NCI-H82 treated with DMSO at 0.1 percent for 48 hours (cell line): ENCODE measurements around the gene AP1S3.
"Not testable (repeated sequence)": the region's sequence is repeated elsewhere in the genome, so short reads cannot be mapped to it uniquely, and the experiment has no call there.

Experiments used
- DNase-seq: peaks from one replicate; lab custom pipeline; 2025; ENCODE audit not compliant: unreplicated experiment; lab: John Stamatoyannopoulos, UW

AP1S3 gene

GRCh38 chr2:223805008-223805407 lies 32.4 kb downstream of the AP1S3 start:
- peak; percentile 20 for DNase-seq

GRCh38 chr2:223801736-223802135 lies 35.6 kb downstream of the AP1S3 start:
- DNase-seq, result no peak

- no peak for DNase-seq
Observed at GRCh38 chr2:223800908-223801307, 36.5 kb downstream of the AP1S3 start.

GRCh38 chr2:223797811-223798721 lies 39.3 kb downstream of the AP1S3 start:
- DNase-seq, result peak; percentile 23

DNA sequence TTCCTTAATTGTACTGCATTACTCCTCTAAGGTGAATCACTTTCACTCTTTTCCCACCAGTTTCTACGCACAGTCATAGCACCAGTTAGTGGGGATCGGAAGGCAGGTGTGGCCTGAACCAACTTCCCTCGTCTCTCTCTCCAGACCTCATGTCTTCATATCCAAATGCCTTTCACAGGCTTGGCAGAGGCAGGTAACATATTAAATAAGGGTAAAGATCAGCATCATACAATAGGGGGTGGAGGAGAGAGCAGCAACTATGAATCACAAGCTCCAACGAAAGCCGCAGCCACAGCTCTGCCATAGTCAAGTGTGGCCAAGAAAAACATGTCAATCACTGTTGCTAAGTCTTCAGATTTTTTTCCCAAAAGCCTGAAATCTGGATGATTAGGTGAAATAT lies 40.3 kb downstream of the AP1S3 start:
- no peak for DNase-seq

GRCh38 chr2:223789423-223789822 lies 48.0 kb downstream of the AP1S3 start:
- DNase-seq, result no peak

DNA sequence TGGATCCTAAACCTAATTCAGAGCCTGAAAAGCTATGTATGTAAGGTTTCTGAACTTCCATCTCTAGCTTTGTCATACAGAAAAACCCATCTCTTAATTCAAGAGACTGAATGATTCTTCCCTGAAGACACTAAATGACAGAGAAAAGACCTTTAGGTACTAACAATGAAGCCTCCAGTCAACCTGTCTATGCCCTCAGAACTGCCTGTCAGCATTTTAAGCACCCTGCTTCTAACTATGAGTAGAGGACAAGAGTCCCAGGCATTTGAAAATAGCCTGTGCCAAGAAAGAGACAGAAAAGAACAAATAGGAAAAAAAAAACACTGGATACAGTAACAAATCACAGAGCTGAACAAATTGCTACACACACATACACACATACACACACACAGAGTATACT lies 48.6 kb downstream of the AP1S3 start:
- no peak for DNase-seq

- DNase-seq, result not testable (repeated sequence)
Observed at GRCh38 chr2:223788106-223788505, 49.3 kb downstream of the AP1S3 start.

GRCh38 chr2:223787358-223787757 lies 50.0 kb downstream of the AP1S3 start:
- no peak for DNase-seq

DNA sequence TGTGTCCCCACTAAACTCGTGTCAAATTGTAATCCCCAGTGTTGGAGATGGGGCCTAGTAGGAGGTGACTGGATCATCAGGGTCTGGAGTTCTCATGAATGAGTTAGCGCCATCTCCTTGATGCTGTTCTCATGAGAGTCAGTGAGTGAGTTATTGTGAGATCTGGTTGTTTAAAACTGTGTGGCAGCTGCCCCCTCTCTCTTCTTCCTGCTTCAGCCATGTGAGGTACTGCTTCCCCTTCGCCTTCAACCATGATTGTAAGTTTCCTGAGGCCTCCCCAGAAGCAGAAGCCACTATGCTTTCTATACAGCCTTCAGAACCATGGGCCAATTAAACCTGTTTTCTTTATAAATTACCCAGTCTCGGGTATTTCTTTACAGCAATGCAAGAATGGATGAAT lies 50.4 kb downstream of the AP1S3 start:
- DNase-seq, result no peak

DNA sequence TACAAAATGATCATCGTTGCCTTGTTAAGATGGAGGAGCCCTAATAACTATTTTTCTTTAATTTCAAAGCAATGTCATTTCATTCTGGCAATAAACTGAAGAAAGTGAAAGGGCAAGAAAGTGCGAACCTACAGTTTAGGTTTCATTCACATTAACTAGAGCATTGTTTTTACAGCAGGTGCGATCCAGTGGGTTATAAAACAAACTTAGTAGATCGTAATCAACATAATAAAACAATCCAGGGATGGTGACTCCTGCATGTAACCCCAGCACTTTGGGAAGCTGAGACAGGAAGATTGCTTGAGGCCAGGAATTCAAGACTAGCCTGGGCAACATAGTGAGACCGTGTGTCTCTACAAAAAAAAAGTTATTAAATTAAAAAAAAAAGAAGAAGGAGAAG lies 51.1 kb downstream of the AP1S3 start:
- DNase-seq, result no peak

- DNase-seq, result no peak
Observed at GRCh38 chr2:223784221-223784772, 53.1 kb downstream of the AP1S3 start.

- DNase-seq, result no peak
Observed at GRCh38 chr2:223782629-223783028, 54.8 kb downstream of the AP1S3 start.

GRCh38 chr2:223781560-223781959 lies 55.8 kb downstream of the AP1S3 start:
- DNase-seq, result no peak

DNA sequence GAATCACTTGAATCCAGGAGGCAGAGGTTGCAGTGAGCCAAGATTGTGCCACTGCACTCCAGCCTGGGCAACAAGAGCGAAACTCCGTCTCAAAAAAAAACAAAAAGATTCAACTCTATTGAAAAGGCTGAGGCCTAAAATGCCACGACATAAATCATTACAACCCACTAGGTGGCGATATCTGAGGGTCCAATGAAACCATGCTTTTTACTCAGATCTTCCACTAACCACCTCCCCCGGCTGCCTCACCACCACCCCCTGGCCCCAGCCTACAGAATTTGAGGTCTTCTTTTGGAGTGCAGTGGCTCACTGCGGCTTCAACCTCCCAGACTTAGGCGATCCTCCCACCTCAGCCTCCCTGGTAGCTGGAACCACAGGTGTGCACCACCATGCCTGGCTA lies 57.5 kb downstream of the AP1S3 start:
- no peak for DNase-seq

GRCh38 chr2:223774193-223774592 lies 63.2 kb downstream of the AP1S3 start:
- DNase-seq, result no peak

DNA sequence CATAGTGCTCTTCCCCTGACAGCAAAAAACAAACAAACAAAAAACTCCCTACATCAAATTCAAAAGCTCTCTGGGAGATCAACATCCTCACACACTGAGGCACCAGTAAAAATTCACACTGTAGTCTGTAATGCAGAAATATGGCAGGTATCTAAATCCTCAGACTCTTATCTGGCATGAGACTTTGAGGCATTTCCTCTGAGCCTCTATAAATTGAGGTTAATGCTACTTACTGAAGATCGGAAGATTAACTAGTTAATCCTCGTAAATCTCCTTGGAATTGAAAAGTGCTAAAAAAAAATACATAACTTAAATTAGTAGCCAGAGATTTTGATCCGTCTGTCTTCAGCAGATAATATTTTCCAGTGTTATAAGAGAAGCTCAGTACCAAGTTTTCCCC lies 65.0 kb downstream of the AP1S3 start:
- peak; percentile 73 for DNase-seq

DNA sequence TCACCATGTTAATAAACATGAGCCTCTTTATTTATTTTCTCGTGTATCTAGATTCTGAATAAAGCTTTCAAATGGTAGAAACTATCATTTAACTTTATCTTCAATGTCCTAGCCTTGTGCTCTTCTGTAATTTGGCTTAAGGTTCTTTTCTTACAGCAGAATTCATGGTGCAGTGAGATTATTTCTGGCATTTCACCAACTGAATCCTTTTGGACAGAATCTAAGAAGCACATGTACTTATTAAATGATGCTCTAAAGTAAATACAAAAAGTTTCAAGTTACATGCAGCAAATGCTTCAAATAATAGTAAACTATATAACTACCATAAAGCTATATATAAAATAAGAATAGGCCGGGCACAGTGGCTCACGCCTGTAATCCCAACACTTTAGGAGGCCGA lies 65.9 kb downstream of the AP1S3 start:
- no peak for DNase-seq

DNA sequence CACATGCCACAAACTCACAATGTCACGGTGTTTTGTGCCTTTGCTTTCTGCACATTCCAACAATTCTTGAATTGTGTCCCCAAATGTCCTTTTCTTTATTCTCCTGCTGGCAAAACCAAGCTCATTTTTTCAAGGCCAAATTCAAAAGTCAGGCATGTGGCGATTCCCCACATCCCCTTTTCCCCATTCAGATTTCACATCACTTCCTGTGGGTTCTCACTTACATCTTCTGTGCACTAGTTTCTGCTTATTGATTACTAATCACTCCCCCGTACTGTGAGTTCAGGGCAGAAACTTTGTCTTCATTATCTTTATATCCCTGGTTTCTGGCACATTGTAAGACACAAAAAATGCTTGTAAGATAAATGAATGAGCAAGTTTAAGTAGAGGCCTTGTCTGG lies 69.2 kb downstream of the AP1S3 start:
- no peak for DNase-seq

- no peak for DNase-seq
Observed at GRCh38 chr2:223767341-223767740, 70.0 kb downstream of the AP1S3 start.

DNA sequence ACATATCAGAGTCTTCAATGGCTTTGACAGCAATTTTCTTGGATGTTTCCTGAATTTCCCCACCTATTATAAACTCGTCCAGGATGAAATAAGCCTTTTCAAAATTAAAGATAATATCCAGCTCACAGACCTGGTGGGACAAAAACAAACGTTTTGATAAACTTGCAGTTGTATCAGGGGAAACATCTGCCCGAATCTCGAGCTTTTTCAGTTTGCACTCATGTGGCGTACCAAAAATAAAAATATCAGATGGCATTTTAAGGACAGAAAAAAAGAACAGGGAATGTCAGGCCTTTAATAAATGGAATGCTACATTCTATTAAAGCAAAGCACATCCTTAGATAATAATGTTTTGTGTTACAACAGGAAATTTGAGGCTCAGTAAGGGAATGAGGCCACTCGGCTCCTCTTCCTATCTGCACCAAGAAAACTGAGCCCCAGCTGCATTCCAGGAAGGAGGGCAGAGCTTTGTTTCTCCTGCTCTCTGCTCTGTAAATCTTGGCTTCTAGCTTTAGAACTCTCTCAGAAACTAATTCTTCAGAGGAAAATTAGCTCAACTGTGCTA lies 72.1 kb downstream of the AP1S3 start:
- no peak for DNase-seq

GRCh38 chr2:223764796-223765195 lies 72.6 kb downstream of the AP1S3 start:
- DNase-seq, result no peak
